HEK293 (cell line): ENCODE measurements around the gene TNS3.

ENCODE experiments used
- CTCF ChIA-PET: fragments of 350-600 bp; formaldehyde crosslinking; extraction: SDS; loops from one replicate; lab custom pipeline; 2021; ENCODE audit warnings: antibody characterized with exemption; lab: Yijun Ruan, JAX
- POLR2A ChIA-PET: fragments of 300-600 bp; formaldehyde crosslinking; extraction: SDS; loops from one replicate; lab custom pipeline; 2020; ENCODE audit warnings: antibody characterized with exemption, inconsistent platforms; lab: Yijun Ruan, JAX
- H3K27ac ChIP-seq: fragments of 200-500 bp; sonication (Bioruptor generic); 2 replicates; pipeline ENCODE4 v1.5.1; 2014; ENCODE audit warnings: low read depth, low read length, control low read depth, inconsistent platforms; ENCODE audit errors: extremely low read depth
- H3K36me3 ChIP-seq, 2 experiments: fragments of 200-500 bp in 1 of 2; sonication (Bioruptor generic) in 1 of 2; 1 replicate in 1 of 2; 2 replicates in 1 of 2; pipeline ENCODE4 v1.5.1; 2014 to 2017; ENCODE audit warnings: inconsistent platforms in 2 of 2, low read length in 2 of 2; ENCODE audit not compliant: control insufficient read depth in 2 of 2, insufficient read depth in 1 of 2
- H3K4me1 ChIP-seq: fragments of 200-500 bp; sonication (Bioruptor generic); 2 replicates; pipeline ENCODE4 v1.5.1; 2014; ENCODE audit warnings: mild to moderate bottlenecking, low read length, inconsistent platforms; ENCODE audit not compliant: control insufficient read depth, insufficient read depth
- H3K4me3 ChIP-seq: 2 replicates; pipeline ENCODE4 v1.5.1; 2011; ENCODE audit warnings: low read depth, mild to moderate bottlenecking, control low read depth, low read length, moderate library complexity
- H3K9me3 ChIP-seq: fragments of 200-500 bp; sonication (Bioruptor generic); 2 replicates; pipeline ENCODE4 v1.5.1; 2014; ENCODE audit warnings: low read depth, low read length, inconsistent platforms; ENCODE audit not compliant: control insufficient read depth, insufficient read depth
- KLF1 ChIP-seq: fragments of 450-650 bp; formaldehyde crosslinking; IDR thresholded peaks from 2 replicates; pipeline ENCODE4 v1.5.1; 2016; ENCODE audit warnings: missing biosample characterization, missing genetic modification characterization
- WT1 ChIP-seq: fragments of 450-650 bp; formaldehyde crosslinking; IDR thresholded peaks from 2 replicates; pipeline ENCODE4 v1.5.1; 2016; ENCODE audit warnings: missing biosample characterization, missing genetic modification characterization
- YY2 ChIP-seq: fragments of 450-650 bp; formaldehyde crosslinking; IDR thresholded peaks from 2 replicates; pipeline ENCODE4 v1.5.1; 2016; ENCODE audit warnings: missing biosample characterization, missing genetic modification characterization
- ZNF274 ChIP-seq, 2 experiments: fragments of 200-500 bp in 1 of 2; fragments of 450-650 bp in 1 of 2; sonication (Bioruptor generic) in 1 of 2; formaldehyde crosslinking in 1 of 2; IDR thresholded peaks; 2 replicates each; pipeline versions ENCODE4 v1.5.1 to v1.6.1; 2014 to 2016; ENCODE audit warnings: borderline replicate concordance in 1 of 2, inconsistent platforms in 1 of 2, low read length in 1 of 2, missing biosample characterization in 1 of 2, missing genetic modification characterization in 1 of 2
- ZNF354C ChIP-seq: fragments of 450-650 bp; formaldehyde crosslinking; IDR thresholded peaks from 2 replicates; pipeline ENCODE4 v1.5.1; 2016; ENCODE audit warnings: missing biosample characterization, missing genetic modification characterization, low read depth, borderline replicate concordance
- ZNF600 ChIP-seq: fragments of 450-650 bp; formaldehyde crosslinking; IDR thresholded peaks from 2 replicates; pipeline ENCODE4 v1.5.1; 2016; ENCODE audit warnings: missing biosample characterization, missing genetic modification characterization
- ZNF776 ChIP-seq: fragments of 450-650 bp; formaldehyde crosslinking; IDR thresholded peaks from 2 replicates; pipeline ENCODE4 v1.5.0; 2017; ENCODE audit warnings: missing biosample characterization, missing genetic modification characterization, borderline replicate concordance
- ZSCAN16 ChIP-seq: fragments of 450-650 bp; formaldehyde crosslinking; IDR thresholded peaks from 2 replicates; pipeline ENCODE4 v1.5.1; 2016; ENCODE audit warnings: missing biosample characterization, missing genetic modification characterization
- TF ChIP-seq, protein P1 (sequence below): fragments of 450-650 bp; formaldehyde crosslinking; IDR thresholded peaks from 2 replicates; pipeline ENCODE4 v1.5.1; 2017; ENCODE audit warnings: missing biosample characterization, missing genetic modification characterization
- TF ChIP-seq, protein P2 (sequence below): fragments of 450-650 bp; formaldehyde crosslinking; IDR thresholded peaks from 2 replicates; pipeline ENCODE4 v1.5.1; 2016; ENCODE audit warnings: missing biosample characterization, missing genetic modification characterization
- TF ChIP-seq, protein P3 (sequence below): fragments of 450-650 bp; formaldehyde crosslinking; IDR thresholded peaks from 2 replicates; pipeline ENCODE4 v1.5.1; 2016; ENCODE audit warnings: missing biosample characterization, missing genetic modification characterization
- TF ChIP-seq, protein P4 (sequence below): fragments of 450-650 bp; formaldehyde crosslinking; IDR thresholded peaks from 2 replicates; pipeline ENCODE4 v1.5.1; 2016; ENCODE audit warnings: missing biosample characterization, missing genetic modification characterization
- TF ChIP-seq, protein P5 (sequence below): fragments of 450-650 bp; formaldehyde crosslinking; IDR thresholded peaks from 2 replicates; pipeline ENCODE4 v1.5.1; 2016; ENCODE audit warnings: missing biosample characterization, missing genetic modification characterization
- TF ChIP-seq, protein P6 (sequence below): fragments of 450-650 bp; formaldehyde crosslinking; IDR thresholded peaks from 2 replicates; pipeline ENCODE4 v1.5.1; 2016; ENCODE audit warnings: missing biosample characterization, missing genetic modification characterization, low read depth

TNS3 gene

DNA sequence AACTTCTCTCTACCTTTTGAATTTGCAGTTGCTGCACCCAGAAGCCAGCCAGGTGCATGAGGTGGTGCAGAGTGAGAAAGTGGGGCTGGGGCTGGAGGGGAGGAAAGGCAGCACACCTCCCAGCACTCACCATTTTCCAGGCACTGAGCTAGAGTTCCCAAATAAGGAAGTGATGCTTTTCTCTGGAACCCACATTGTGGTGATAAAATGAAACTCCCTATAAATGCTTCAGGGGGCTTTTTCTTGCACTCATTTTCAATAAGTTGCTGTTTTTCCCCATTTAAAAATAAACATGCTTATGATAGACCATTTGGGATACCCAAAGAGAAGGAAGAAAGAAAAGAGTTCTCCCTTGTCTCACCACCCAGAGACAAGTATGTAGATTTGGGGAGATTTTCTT lies 42.8 kb upstream of the TNS3 start:
- Histone ChIP-seq H3K36me3 (no peaks in the 10 kb centered on the region), H3K4me3 (no peak overlapping the region), H3K9me3 (no peaks in the 10 kb centered on the region), H3K27ac (no peak overlapping the region), H3K4me1 (no peaks in the 10 kb centered on the region)
- TF ChIP-seq, protein P1, sequence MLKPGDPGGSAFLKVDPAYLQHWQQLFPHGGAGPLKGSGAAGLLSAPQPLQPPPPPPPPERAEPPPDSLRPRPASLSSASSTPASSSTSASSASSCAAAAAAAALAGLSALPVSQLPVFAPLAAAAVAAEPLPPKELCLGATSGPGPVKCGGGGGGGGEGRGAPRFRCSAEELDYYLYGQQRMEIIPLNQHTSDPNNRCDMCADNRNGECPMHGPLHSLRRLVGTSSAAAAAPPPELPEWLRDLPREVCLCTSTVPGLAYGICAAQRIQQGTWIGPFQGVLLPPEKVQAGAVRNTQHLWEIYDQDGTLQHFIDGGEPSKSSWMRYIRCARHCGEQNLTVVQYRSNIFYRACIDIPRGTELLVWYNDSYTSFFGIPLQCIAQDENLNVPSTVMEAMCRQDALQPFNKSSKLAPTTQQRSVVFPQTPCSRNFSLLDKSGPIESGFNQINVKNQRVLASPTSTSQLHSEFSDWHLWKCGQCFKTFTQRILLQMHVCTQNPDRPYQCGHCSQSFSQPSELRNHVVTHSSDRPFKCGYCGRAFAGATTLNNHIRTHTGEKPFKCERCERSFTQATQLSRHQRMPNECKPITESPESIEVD (tag by site-specific recombination): no peak
- TF ChIP-seq ZNF354C (no peak), WT1 (no peak), ZNF776 (tag by site-specific recombination) (no peak), KLF1 (tag by site-specific recombination) (no peak), YY2 (no peak), ZSCAN16 (tag by site-specific recombination) (no peak), ZNF600 (tag by site-specific recombination) (no peak), ZNF274 (IDR thresholded peaks at IDR 0.05; ENCODE audit: low read length) (no peak), ZNF274 (tag by site-specific recombination; IDR thresholded peaks at IDR 0.05; ENCODE audit: borderline replicate concordance) (no peak)
- TF ChIP-seq, protein P2, sequence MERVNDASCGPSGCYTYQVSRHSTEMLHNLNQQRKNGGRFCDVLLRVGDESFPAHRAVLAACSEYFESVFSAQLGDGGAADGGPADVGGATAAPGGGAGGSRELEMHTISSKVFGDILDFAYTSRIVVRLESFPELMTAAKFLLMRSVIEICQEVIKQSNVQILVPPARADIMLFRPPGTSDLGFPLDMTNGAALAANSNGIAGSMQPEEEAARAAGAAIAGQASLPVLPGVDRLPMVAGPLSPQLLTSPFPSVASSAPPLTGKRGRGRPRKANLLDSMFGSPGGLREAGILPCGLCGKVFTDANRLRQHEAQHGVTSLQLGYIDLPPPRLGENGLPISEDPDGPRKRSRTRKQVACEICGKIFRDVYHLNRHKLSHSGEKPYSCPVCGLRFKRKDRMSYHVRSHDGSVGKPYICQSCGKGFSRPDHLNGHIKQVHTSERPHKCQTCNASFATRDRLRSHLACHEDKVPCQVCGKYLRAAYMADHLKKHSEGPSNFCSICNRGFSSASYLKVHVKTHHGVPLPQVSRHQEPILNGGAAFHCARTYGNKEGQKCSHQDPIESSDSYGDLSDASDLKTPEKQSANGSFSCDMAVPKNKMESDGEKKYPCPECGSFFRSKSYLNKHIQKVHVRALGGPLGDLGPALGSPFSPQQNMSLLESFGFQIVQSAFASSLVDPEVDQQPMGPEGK (tag by site-specific recombination): no peak
- TF ChIP-seq, protein P3, sequence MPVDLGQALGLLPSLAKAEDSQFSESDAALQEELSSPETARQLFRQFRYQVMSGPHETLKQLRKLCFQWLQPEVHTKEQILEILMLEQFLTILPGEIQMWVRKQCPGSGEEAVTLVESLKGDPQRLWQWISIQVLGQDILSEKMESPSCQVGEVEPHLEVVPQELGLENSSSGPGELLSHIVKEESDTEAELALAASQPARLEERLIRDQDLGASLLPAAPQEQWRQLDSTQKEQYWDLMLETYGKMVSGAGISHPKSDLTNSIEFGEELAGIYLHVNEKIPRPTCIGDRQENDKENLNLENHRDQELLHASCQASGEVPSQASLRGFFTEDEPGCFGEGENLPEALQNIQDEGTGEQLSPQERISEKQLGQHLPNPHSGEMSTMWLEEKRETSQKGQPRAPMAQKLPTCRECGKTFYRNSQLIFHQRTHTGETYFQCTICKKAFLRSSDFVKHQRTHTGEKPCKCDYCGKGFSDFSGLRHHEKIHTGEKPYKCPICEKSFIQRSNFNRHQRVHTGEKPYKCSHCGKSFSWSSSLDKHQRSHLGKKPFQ (tag by site-specific recombination): no peak
- TF ChIP-seq, protein P4, sequence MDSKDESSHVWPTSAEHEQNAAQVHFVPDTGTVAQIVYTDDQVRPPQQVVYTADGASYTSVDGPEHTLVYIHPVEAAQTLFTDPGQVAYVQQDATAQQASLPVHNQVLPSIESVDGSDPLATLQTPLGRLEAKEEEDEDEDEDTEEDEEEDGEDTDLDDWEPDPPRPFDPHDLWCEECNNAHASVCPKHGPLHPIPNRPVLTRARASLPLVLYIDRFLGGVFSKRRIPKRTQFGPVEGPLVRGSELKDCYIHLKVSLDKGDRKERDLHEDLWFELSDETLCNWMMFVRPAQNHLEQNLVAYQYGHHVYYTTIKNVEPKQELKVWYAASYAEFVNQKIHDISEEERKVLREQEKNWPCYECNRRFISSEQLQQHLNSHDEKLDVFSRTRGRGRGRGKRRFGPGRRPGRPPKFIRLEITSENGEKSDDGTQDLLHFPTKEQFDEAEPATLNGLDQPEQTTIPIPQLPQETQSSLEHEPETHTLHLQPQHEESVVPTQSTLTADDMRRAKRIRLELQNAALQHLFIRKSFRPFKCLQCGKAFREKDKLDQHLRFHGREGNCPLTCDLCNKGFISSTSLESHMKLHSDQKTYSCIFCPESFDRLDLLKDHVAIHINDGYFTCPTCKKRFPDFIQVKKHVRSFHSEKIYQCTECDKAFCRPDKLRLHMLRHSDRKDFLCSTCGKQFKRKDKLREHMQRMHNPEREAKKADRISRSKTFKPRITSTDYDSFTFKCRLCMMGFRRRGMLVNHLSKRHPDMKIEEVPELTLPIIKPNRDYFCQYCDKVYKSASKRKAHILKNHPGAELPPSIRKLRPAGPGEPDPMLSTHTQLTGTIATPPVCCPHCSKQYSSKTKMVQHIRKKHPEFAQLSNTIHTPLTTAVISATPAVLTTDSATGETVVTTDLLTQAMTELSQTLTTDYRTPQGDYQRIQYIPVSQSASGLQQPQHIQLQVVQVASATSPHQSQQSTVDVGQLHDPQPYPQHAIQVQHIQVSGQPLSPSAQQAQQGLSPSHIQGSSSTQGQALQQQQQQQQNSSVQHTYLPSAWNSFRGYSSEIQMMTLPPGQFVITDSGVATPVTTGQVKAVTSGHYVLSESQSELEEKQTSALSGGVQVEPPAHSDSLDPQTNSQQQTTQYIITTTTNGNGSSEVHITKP: no peak
- TF ChIP-seq, protein P5, sequence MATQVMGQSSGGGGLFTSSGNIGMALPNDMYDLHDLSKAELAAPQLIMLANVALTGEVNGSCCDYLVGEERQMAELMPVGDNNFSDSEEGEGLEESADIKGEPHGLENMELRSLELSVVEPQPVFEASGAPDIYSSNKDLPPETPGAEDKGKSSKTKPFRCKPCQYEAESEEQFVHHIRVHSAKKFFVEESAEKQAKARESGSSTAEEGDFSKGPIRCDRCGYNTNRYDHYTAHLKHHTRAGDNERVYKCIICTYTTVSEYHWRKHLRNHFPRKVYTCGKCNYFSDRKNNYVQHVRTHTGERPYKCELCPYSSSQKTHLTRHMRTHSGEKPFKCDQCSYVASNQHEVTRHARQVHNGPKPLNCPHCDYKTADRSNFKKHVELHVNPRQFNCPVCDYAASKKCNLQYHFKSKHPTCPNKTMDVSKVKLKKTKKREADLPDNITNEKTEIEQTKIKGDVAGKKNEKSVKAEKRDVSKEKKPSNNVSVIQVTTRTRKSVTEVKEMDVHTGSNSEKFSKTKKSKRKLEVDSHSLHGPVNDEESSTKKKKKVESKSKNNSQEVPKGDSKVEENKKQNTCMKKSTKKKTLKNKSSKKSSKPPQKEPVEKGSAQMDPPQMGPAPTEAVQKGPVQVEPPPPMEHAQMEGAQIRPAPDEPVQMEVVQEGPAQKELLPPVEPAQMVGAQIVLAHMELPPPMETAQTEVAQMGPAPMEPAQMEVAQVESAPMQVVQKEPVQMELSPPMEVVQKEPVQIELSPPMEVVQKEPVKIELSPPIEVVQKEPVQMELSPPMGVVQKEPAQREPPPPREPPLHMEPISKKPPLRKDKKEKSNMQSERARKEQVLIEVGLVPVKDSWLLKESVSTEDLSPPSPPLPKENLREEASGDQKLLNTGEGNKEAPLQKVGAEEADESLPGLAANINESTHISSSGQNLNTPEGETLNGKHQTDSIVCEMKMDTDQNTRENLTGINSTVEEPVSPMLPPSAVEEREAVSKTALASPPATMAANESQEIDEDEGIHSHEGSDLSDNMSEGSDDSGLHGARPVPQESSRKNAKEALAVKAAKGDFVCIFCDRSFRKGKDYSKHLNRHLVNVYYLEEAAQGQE (tag by site-specific recombination): no peak
- TF ChIP-seq, protein P6, sequence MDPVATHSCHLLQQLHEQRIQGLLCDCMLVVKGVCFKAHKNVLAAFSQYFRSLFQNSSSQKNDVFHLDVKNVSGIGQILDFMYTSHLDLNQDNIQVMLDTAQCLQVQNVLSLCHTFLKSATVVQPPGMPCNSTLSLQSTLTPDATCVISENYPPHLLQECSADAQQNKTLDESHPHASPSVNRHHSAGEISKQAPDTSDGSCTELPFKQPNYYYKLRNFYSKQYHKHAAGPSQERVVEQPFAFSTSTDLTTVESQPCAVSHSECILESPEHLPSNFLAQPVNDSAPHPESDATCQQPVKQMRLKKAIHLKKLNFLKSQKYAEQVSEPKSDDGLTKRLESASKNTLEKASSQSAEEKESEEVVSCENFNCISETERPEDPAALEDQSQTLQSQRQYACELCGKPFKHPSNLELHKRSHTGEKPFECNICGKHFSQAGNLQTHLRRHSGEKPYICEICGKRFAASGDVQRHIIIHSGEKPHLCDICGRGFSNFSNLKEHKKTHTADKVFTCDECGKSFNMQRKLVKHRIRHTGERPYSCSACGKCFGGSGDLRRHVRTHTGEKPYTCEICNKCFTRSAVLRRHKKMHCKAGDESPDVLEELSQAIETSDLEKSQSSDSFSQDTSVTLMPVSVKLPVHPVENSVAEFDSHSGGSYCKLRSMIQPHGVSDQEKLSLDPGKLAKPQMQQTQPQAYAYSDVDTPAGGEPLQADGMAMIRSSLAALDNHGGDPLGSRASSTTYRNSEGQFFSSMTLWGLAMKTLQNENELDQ (tag by site-specific recombination): no peak
- ChIA-PET CTCF (no interaction called here), POLR2A (no interaction called here)
